Liver (tissue), 3 donors: Measurements from ENCODE around the gene TBC1D22B.
"Not testable (repeated sequence)": the region's sequence is repeated elsewhere in the genome, so short reads cannot be mapped to it uniquely, and the experiment has no call there.

Experiments
- CTCF ChIP-seq: fragments of 150-350 bp; IDR thresholded peaks from 2 replicates; pipeline ENCODE4 v1.5.1; 2017; ENCODE audit warnings: improper control_type of control experiment, low read depth, low read length; ENCODE audit not compliant: missing input control
- FOXA1 ChIP-seq: IDR thresholded peaks from 2 replicates; pipeline ENCODE4 v1.6.1; 2016; ENCODE audit warnings: antibody characterized with exemption
- GABPA ChIP-seq, 2 donors: IDR thresholded peaks in 1 of 2; conservative IDR thresholded peaks in 1 of 2; 2 replicates each; pipeline ENCODE4 v1.6.1; 2016; ENCODE audit warnings: antibody characterized with exemption in 2 of 2, mild to moderate bottlenecking in 1 of 2, moderate library complexity in 1 of 2
- MAX ChIP-seq: IDR thresholded peaks from 2 replicates; pipeline ENCODE4 v1.6.1; 2016; ENCODE audit warnings: antibody characterized with exemption
- SP1 ChIP-seq: IDR thresholded peaks from 2 replicates; pipeline ENCODE4 v1.6.1; 2018; ENCODE audit warnings: antibody characterized with exemption, mild to moderate bottlenecking
- TAF1 ChIP-seq: conservative IDR thresholded peaks from 2 replicates; pipeline ENCODE4 v1.6.1; 2016; ENCODE audit warnings: antibody characterized with exemption, mild to moderate bottlenecking
- donor health status: healthy.
- donor health status: healthy.

DNA sequence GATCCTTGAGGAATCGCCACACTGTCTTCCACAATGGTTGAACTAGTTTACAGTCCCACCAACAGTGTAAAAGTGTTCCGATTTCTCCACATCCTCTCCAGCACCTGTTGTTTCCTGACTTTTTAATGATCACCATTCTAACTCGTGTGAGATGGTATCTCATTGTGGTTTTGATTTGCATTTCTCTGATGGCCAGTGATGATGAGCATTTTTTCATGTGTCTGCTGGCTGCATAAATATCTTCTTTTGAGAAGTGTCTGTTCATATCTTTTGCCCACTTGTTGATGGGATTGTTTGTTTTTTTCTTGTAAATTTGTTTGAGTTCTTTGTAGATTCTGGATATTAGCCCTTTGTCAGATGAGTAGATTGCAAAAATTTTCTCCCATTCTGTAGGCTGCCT, 88.2 kb downstream of the TBC1D22B start:
- not testable (repeated sequence) for TF ChIP-seq MAX; CTCF; SP1; GABPA (IDR thresholded peaks at IDR 0.05 in 1 of 2, conservative IDR thresholded peaks at IDR 0.05 in 1 of 2); FOXA1; TAF1
